HG03108 (cell line): ENCODE measurements around the gene TPH2.

Experiments used
- ATAC-seq: cut with Tn5 transposase; IDR thresholded peaks from one replicate; pipeline ENCODE4 v1.9.1; 2021; ENCODE audit warnings: moderate library complexity; ENCODE audit not compliant: unreplicated experiment

TPH2 gene

GRCh38 chr12:72030277-72030676, 91.6 kb downstream of the TPH2 start:
- no peak for ATAC-seq

GRCh38 chr12:72031066-72031465, 92.4 kb downstream of the TPH2 start:
- ATAC-seq, result no peak

GRCh38 chr12:72033991-72034390, 95.3 kb downstream of the TPH2 start:
- no peak for ATAC-seq

- ATAC-seq, result no peak
Measured at GRCh38 chr12:72035625-72036024, 97.0 kb downstream of the TPH2 start.

GRCh38 chr12:72036393-72036792, 97.7 kb downstream of the TPH2 start:
- ATAC-seq, result no peak

- ATAC-seq, result no peak
Measured at GRCh38 chr12:72037006-72037795, 98.6 kb downstream of the TPH2 start.

GRCh38 chr12:72041811-72042210, 103.2 kb downstream of the TPH2 start:
- ATAC-seq, result no peak

GRCh38 chr12:72053604-72054003, 115.0 kb downstream of the TPH2 start:
- ATAC-seq, result no peak

- ATAC-seq, result no peak
Measured at GRCh38 chr12:72054511-72054910, 115.9 kb downstream of the TPH2 start.

- no peak for ATAC-seq
Measured at GRCh38 chr12:72057330-72057914, 118.8 kb downstream of the TPH2 start.

GRCh38 chr12:72063073-72063472, 124.4 kb downstream of the TPH2 start:
- no peak for ATAC-seq

- no peak for ATAC-seq
Measured at GRCh38 chr12:72071030-72071429, 132.4 kb downstream of the TPH2 start.

- ATAC-seq, result no peak
Measured at GRCh38 chr12:72072592-72073212, 134.1 kb downstream of the TPH2 start.

- no peak for ATAC-seq
Measured at GRCh38 chr12:72074065-72074464, 135.4 kb downstream of the TPH2 start.

- ATAC-seq, result no peak
Measured at GRCh38 chr12:72074956-72075355, 136.3 kb downstream of the TPH2 start.

GRCh38 chr12:72075401-72075800, 136.8 kb downstream of the TPH2 start:
- no peak for ATAC-seq

- no peak for ATAC-seq
Measured at GRCh38 chr12:72075891-72076557, 137.4 kb downstream of the TPH2 start.

- no peak for ATAC-seq
Measured at GRCh38 chr12:72076558-72076915, 137.9 kb downstream of the TPH2 start.

GRCh38 chr12:72077111-72077820, 138.6 kb downstream of the TPH2 start:
- ATAC-seq, result no peak

GRCh38 chr12:72081777-72082176, 143.1 kb downstream of the TPH2 start:
- no peak for ATAC-seq
